ENCODE results near the gene SMR3A.

GRCh38 chr4:70326052-70326451 is 34.5 kb upstream of the SMR3A start:
- TF ChIP-seq CTCF (IDR thresholded peaks at IDR 0.05; ENCODE audit: insufficient read depth, low read length, poor library complexity, severe bottlenecking) (no peak), EZH2phosphoT487 (conservative IDR thresholded peaks at IDR 0.05; ENCODE audit: low read length) (no peak)

Data from SU-DHL-6 (cell line).